Measurements from ENCODE around the gene IDH2. TPM values are rescaled to one million over a fixed set of nuclear protein-coding genes. Genes with fewer than 3 reads are reported as not detected.

IDH2 gene
- total RNA-seq, 1 donor from 2014 or later, result 65.2 TPM

DNA sequence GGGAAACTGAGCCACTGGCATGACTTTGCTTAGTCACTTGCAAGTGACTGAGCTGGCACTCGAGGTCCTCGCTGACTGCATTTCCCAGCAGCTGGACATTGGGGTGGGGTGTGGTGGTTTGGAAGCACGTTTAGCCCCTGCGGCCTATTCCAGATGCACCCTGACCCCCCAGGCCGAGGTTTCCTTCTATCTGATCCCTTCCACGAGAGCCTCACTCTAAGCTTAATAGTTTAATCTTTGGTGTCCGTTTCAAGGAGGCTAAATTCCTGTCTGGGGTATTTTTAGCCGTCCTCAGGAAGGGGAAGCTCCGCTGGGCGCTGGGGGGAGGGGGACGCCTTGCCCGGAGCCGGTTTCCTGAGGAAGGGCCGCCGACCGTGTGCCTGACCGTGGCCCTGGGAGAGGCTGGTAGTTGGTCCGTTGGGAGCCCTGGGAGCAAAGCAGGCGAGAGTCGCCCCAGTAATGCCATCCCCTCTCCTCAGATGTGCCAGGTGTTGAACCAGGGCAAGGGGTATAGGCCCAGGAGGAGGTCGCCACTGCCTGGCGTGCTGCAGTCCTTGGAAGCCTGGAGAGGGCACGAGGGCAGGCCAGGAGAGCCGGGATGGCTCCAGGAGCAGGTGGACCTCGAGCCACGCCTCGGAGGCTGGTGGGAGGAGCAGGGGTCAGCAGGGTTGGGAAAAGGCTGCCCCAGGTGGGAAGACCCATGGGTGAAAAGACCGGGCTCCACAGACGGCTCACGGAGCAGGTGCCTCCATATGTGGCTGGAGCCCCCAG lies 37.2 kb downstream of the IDH2 start:
- no peak for DNase-seq (ENCODE audit: low spot score)

- no peak for DNase-seq (ENCODE audit: low spot score)
Measured at GRCh38 chr15:90063770-90064247, 38.5 kb downstream of the IDH2 start.

- DNase-seq (ENCODE audit: low spot score), result no peak
Measured at GRCh38 chr15:90062973-90063769, 39.1 kb downstream of the IDH2 start.

GRCh38 chr15:90062462-90062932 lies 39.8 kb downstream of the IDH2 start:
- peak; percentile 81 for DNase-seq (ENCODE audit: low spot score)

DNA sequence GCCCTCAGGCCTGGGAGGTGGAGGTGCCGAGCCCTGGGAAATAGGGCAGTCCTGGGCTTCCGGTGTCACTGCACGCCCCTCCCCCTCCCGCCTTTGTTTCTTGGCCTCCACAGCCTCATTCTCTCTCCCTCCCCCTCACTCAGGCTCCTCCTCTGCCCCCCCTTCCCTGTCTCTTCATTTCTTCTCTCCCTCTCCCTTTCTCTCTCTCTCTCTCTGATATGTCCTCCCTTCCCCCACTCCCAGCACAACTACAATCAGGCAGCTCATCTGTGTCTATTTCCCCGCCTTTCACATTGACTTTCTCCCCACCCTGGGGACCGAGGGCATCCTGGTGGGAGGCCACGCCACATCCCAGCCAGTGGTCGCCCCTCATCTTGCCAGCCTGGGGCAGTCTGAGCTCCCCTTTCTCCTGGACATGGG lies 40.2 kb downstream of the IDH2 start:
- peak; percentile 70 for DNase-seq (ENCODE audit: low spot score)

DNA sequence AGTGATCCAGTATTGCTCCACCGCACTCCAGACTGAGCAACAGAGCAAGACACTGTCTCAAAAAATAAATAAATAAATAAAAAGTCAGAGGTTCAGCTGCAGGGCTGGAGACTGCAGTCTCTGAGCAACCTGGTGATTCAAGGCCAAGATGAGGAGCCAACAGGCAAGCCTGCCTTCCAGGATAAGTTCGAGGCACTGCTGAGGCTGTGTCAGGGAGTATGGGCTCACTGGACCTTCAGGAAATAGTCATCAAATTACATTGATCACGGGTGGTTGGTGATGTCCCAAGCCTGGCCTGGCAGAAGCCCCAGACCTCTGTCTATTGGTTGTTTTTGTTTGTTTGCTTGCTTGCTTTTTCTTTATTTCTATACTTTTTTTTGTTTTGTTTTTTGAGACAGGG lies 41.5 kb downstream of the IDH2 start:
- no peak for DNase-seq (ENCODE audit: low spot score)

DNA sequence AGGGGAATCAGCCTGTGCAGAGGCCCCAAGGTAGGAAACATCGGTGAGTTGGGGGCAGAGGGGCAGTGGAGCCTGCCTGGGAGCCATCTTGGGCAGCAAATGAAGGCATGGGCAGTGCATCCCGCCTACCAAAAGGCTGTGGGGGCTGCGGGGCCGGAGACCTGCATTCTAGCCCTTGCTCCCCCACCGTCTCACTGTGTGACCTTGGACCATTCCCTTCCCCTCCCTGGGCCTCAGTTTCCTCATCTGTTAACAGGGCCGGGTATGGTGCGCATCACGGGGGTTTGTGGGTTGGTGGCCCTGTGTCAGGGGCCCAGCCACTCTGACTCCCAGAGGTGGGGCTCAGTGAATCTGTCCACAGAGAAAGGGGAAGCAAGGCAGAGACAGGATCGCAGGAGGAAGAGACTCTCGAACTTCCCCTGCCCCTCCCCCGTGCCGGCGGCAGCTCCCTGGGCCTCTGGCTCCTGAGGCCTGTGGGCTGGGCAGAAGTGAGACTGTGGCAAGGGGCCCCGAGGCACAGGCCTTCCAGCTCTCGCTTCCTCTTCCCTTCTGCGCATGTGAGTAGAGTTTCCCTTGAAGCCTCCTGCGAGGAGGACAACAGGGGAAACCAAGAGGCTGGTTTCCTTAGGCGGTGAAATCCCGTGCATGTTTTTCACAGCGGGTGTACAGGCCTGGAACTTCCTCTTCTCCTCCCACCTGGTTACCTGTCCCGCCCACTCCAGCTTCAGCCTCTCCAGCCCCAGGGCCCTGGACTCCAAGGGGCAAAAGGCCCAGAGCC lies 42.9 kb downstream of the IDH2 start:
- peak; percentile 82 for DNase-seq (ENCODE audit: low spot score)

- DNase-seq (ENCODE audit: low spot score), result no peak
Measured at GRCh38 chr15:90058775-90059174, 43.5 kb downstream of the IDH2 start.

- DNase-seq (ENCODE audit: low spot score), result no peak
Measured at GRCh38 chr15:90058308-90058707, 44.0 kb downstream of the IDH2 start.

GRCh38 chr15:90056529-90056928 lies 45.7 kb downstream of the IDH2 start:
- DNase-seq (ENCODE audit: low spot score), result no peak

DNA sequence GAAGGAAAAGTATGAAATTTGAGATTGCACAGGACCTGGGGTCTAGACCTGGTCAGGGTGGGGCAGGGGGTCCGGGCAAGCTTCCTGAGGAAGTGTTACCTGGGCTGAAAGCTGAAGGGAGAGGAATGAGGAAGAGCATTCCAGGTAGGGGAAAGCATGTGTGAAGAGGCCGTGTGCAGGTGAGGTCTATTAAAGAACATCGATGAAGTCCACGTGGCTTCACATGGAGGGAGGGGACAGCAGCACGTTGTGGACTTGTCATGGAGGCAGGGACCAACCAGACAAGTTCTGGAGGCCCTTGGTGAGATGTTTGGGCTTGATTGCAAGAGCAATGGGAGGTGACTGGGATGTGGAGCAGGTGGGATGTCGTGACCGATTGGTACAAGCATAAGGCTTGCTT lies 47.1 kb downstream of the IDH2 start:
- DNase-seq (ENCODE audit: low spot score), result no peak

DNA sequence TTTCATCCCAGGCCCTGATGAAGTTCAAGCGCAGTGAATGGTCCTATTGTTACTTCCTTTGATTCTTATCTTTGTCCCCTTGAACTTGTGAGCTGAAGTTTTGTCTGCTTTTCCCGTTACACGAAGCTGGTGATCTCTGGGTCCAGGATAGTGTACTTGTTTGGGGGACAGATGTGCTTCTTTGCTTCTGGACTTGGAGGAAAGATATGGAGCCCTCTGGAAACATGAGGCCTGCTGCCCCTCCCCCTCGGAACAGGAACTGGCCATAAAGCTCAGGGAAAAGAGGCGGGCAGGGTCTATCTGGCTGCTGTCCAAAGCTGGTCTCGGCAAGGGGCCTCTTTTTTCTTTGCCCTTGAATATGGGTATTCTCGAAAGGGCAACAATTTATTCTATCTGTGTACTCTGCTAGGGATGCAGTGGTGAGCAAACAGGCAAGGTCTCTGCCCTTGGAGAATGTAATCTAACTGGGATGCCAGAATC lies 47.6 kb downstream of the IDH2 start:
- no peak for DNase-seq (ENCODE audit: low spot score)

DNA sequence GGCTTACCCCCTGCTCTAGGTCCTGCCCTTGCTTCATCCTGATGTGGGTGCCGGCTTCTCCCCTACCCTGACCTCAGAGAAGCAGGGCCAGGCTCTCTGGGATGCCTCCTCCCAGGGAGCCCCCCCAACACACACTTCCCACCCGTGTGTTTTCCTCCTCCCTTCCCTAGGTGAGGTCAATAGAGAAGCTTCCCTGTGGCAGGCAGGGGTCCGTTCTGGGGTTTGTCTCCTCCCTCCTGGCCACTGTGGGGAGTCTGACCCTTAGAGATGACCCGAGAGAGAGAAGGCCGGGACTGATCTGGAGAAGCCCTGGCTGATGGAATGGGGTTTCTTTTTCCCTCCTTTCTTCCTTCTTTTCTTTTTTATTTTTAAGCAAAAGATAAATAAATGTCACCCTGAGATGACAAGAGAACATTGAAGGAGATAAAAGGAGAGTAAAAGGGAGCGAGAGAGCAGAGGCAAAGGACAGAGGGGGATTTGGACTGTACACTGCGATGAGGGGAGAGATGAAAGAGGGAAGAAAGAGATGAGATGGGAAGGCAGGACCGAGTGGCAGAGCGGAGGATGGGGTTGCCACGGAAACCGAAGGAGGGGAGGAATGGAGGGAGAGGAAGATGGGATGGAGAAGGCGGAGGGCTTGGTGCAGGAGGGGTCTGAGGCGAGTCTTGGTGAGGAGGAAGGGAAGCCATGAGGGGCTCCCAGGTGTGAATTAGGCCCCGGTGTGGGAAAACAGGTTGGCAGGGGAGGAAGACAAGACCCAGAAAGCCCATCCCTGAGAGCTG lies 48.4 kb downstream of the IDH2 start:
- DNase-seq (ENCODE audit: low spot score), result no peak

- DNase-seq (ENCODE audit: low spot score), result no peak
Measured at GRCh38 chr15:90051874-90052273, 50.4 kb downstream of the IDH2 start.

DNA sequence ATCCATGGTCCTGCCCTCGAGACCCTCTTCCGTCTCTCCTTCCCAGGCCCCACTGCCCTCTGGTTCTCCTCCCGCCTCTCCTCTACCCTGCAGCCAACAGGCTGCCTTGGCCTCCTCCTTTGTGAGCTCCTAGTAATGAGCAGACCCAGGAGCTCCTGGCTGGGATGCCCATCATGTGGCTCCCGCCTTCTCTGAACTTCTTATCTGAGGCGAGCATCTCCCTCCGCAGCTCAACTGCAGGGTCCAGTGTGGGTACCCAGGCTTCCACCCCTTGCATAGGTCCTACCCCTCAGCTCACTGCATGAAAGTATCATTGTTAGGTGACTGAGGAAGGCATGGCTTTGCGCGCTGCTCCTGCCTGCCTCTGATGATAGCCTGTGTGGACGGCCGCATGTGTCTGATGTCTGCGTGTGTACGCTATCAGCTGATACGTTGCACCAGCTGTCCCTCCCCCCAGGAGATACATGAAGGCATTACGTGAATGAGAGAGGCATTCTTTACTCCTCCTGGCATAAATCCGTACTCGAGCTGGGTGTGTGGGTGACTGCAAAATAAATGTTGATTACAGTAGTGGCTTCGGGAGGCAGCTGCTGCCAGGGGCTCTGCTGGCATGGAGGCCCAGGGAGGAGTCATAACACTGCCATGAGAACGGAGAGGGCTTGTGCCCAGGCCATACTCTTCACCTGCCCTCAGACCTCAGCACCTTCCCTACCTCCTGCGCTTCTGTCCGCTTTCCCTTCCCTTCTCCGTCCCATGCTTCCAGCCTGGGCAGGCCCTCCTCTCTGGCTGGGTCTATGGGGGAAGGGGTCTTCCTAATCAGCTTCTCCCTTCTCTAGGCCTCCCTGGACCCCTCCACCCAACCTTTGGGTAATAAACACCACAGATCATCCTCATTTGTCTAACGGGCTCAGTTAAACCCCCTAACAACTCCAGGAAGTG lies 52.3 kb downstream of the IDH2 start:
- DNase-seq (ENCODE audit: low spot score), result no peak

DNA sequence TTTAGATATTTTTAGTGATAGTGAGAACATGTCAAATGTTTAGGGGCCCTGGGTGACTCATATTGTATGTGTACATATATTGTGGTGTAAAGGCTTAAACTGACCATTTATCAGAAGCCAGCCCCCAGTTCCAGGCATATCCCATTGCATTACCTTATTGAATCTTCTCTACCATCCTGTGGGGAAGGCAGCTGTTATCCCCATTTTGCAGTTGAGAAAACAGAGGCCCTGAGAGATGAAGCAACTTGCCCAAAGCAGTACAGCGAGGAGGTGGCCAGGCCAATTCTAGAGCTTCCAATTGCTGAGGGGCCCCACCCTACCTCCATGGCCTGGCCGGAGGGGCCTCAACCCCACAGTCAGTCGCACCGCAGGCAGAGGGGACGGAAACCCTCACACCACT lies 53.2 kb downstream of the IDH2 start:
- DNase-seq (ENCODE audit: low spot score), result no peak

DNA sequence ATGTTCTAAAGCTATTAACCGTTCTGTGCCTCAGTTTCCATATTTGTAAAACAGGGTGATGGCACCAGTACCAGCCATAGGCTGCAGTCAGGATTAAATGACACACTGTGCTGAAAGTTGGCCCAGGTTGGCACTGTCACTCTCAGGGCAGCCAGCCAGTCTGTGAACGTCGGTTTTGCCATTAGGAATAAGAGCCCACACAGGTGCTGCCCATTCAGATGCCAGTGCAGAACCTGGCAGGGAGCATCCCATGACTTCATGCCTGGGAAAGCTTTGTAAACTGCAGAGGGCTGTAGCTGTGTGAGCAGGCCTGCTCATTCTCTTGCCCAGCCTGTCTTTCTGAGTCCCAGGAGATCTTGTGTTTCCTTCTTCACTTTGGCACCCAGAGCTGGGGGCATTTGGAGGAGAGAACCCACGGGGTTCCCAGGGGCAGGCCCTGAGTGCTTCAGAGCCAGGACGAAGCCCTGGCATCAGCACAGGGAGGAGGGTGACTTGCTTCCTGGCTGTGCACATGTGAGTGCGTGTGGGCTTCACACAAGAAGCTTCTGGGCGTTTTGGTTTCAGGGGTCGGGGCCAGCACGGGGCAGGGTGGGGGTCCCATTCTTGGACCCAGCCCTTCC lies 54.2 kb downstream of the IDH2 start:
- DNase-seq (ENCODE audit: low spot score), result no peak

GRCh38 chr15:90046911-90047392 lies 55.3 kb downstream of the IDH2 start:
- DNase-seq (ENCODE audit: low spot score), result peak; percentile 85

- DNase-seq (ENCODE audit: low spot score), result no peak
Measured at GRCh38 chr15:90046289-90046688, 56.0 kb downstream of the IDH2 start.

All from ureter (tissue), 1 donor.